Occipital lobe (tissue), 2 donors: Measurements from ENCODE around the gene DTD2. TPM values are rescaled to one million over a fixed set of nuclear protein-coding genes. Genes with fewer than 3 reads are reported as not detected.
"Not testable (repeated sequence)": the region's sequence is repeated elsewhere in the genome, so short reads cannot be mapped to it uniquely, and the experiment has no call there.

ENCODE experiments used
- DNase-seq: peaks from one replicate; lab custom pipeline; 2025; lab: John Stamatoyannopoulos, UW
- total RNA-seq: library from RNA; depleted of rRNA; stranded (reverse); fragments of >200 nt; gene quantifications from one replicate; pipeline ENCODE4 v1.2.3, GENCODE V29; 2014

Gene DTD2
- 77.5 TPM for total RNA-seq

DNA sequence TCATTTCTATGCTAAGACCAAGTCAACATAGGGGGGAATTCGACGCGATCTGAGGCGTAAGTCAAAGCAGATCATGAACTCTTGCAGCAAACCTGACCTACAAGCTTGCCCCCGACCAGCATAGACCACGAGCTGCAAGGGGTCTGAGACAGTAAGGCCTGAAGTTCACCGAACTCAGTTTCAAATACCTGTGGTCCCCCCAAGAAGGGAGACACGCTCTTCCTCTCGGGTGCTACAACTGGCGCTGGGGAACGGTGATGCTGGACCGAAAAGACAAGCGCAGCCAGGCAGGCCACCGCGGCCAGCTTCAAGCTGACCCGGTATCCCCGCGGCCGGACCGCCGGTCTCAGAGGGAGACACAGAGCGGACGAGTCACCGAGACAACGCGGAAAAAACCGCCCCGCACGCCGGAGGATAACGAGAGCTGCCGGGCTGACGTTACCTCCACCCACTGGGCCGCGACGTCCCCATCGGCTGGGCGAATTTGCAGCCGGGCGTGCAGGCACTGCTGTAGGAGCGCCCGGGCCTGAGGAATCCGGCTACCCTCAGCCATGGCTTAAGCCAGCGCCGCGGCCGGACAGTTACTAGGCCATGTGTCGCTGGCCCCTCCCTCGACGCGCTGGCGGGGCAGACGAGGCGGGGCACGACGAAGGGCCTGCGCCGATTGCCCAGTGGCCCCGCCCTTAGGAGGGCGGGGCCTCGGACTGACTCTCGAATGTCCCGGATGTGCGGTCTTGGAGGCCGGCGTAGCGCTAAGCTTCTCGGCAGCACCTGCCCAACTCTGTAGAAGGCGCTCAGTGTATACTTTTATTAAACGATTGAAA, at the start of gene DTD2:
Gene DTD2, minus strand, starts transcription at position 666 of the 824 bp plus-strand sequence. Its CDS starts 113 bp downstream, at position 553.
- peak; percentile 96 for DNase-seq

DNA sequence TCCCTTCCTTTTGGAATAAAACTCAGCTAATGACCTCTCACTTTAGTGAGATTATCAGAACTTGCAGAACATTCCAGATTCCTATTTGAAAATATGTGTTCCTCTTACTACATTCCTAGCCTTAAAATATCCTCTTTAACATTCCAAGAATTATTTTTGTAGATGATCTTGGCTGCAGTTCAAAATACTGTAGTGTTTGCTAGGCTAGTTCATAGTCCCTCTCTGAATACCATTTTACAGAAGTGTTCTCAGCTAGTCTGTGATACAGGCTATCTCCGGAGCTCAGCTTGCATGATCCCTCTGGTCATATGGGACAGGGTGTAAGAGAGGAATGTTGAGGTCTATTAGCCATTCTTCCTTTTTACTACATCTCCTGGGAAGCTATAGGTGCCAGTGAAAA, 48.1 kb upstream of the DTD2 start:
- no peak for DNase-seq

DNA sequence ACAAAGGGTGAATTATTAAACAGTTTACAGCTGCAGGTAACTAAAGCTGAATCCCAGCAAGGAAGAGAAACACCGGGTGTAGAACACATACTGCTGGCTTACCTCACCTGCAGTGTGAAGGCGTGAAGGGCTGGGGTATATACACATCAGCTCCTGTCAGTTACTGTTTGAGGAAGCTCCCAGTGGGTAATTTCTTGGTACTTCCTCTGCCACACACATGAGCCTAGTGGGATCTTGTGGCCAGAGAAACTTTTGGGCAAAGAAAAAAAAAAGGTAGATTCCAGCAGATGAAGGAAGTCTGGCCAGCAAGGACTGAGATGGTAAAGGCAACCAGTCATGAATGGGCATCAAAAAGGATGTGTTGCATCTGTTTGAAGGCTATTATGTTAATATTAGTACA, 44.6 kb upstream of the DTD2 start:
- no peak for DNase-seq

DNA sequence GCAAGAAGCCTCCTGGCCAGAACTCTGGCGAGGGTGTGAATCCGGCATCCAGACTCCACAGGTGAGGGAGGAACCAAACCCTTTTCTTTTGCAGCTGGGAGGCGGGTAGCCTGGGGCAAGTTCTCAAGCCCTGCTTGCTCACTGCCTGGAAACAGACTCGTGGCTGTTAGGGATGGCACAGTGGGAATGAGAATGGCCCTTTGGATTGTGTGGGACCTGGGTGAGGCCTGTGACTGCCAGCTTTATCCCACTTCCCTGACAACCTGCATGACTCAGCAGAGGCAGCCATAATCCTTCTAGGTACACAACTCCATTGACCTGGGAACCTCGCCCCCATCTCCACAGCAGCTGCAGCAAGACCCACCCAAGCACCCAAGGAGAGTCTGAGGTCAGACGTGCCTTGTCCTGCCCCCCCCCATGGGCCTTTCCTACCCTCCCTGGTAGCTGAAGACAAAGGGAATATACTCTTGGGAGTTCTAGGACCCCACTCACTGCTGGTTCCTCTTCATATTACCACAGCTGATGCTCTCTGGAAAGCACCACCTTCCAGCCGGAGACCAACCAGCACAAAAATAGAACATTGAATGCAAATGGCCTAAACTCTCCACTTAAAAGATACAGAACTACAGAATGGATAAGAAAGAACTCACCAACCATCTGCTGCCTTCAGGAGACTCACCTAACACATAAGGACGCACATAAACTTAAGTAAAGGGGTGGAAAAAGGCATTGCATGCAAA, 35.6 kb upstream of the DTD2 start:
- DNase-seq = no peak

DNA sequence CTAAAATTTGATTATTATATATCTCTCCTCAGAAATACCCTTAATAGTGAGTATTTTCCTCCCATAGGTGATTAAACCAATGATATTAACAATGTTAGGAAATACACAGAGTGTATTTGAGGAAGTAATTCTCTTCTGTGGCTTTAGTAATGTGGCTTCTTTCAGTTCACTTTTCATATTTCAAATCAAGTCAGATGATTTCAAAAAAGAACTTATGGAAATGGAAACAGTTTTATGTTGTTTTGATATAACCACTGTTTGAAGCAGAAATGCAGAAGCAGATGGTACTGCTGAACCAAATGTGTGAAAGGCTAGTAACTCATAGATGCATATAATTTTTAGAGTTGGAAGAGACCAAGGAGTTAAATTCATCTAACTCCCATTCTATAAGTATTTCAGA, 32.4 kb upstream of the DTD2 start:
- no peak for DNase-seq

DNA sequence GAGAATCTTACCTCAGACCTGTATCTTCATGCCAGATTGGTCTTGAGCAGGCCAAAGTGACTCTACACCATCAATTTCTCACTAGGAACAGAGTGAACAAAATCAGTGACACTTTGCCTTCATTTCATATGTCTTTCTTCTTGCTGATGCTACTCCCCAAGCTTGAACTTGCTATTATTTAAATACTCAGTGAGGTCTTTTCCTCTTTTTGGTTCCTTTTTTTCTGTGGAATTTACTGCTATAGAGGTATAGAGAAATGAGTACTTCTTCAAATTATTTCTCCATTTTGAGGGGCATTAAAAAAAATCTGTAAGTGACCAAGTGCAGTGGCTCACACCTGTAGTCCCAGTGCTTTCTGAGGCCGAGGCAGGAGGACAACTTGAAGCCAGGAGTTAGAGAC, 30.6 kb upstream of the DTD2 start, which contains the start of gene GPR33:
Gene GPR33, minus strand, starts transcription at position 154 of the 400 bp plus-strand sequence. CDS start 4,074 bp downstream, outside the sequence.
- DNase-seq = no peak

DNA sequence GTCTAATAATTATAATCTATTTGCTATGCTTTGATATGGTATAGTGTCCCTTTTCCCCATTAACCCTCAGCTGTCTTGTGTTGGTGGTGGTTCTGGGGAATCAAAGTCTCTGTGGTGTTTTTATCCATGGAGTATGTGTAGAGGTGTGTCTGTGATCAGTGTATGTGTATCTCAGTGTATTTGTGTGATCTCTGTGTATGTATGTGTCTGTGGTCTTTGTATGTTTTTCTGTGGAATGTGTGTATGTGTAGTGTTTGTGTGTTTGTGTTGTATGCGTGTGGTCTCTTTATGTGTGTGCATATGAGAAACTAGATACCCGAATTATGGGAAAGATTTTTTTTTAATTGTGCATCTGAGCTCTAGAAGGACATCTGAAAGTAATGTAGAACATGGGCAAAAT, 29.5 kb upstream of the DTD2 start:
- no peak for DNase-seq

DNA sequence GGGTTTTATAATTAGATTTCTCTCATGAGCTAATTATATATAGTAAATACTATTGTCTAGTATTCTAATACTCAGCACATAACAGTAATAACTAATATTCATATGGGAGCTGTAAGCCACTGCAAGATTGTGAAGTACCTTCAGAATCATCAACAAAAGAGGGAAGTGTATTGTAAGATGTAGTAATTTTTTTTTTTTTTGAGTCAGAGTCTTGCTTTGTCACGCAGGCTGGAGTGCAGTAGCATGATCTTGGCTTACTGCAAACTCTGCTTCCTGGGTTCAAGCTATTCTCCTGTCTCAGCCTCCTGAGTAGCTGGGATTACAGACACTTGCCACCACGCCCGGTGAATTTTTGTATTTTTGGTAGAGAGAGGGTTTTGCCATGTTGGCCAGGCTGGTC, 27.4 kb upstream of the DTD2 start:
- no peak for DNase-seq

DNA sequence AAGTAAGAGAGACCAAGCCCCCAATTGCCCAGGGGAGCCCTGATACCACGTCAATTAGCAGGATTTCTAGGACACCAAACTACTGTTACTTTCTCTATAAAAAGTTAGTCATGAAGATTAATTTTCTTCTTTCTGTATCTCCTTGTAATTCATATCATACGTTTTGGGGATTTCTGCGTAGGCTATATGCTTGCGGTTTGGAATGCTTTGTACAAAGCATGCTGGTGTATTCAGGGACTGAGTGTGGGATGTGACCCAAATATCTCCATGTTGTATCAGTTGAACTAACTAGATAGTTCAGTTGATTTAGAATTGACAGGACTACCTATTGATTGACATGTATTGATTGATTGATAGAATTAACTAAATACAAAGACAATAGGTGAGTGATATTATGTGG, 22.9 kb upstream of the DTD2 start:
- no peak for DNase-seq

DNA sequence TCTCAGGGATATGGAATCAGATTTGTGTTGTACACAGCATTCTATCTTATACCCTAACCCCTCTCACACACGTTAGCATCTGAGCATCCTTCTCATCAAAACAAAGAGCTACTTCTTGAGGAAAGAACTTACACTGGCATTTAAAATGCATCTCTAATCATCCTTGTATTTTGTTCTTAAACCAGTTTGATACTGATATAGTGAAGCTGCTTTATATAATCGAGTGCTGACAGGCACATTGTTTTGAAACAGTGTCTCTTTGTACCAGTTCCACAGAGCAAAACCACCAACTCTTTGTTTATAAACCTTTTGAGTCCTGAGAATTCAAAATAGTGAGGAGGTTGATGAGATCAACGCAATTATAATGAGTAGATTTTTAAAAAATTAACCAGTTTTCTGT, 21.7 kb upstream of the DTD2 start:
- DNase-seq = no peak

DNA sequence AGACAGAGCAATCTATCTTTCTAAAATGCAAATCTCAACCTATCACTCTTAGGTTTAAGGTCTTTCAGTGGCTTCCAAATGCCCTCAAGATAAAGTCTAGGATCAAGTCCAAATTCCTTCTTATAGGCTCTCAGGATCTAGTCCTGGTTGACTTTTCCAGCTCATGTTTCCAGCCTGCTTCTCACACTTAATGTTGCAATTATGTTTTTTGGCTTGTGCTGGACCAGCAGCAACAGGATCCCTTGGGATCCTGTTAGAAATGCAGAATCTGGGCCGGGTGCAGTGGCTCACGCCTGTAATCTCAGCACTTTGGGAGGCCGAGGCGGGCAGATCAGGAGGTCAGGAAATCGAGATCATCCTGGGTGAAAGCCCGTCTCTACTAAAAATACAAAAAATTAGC, 19.9 kb upstream of the DTD2 start:
- DNase-seq = no peak

DNA sequence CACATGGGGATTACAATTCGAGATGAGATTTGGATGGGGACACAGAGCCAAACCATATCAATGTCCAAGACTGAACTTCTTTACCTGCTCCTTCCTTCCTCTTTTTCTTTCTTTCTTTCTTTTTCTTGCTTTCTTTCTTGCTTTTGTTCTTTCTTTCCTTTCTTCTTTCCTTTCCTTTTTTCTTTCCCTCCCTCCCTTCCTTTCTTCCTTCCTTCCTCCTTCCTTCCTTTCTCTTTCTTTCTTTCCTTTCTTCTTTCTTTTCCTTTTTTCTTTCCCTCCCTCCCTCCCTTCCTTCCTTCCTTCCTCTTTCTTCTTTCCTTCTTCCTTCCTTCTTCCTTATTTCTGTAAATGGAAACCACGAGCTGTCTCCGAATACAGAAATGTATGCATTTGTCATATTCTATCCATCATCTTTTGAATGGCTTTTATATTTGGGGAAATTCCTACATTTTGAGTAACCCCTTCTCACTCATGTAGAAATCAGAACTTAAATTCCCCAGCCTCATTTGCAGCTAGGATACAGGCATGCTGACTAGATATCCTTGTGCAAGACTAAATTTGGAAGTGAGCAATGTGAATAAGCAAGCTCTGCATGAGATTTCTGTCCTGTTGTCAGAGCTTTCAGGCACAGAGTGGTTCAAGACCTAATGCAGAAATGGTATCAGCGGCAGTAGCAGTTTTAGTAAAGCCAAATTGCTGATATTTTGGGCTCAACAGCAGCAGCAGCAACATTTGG, 19.0 kb upstream of the DTD2 start:
- DNase-seq = no peak

DNA sequence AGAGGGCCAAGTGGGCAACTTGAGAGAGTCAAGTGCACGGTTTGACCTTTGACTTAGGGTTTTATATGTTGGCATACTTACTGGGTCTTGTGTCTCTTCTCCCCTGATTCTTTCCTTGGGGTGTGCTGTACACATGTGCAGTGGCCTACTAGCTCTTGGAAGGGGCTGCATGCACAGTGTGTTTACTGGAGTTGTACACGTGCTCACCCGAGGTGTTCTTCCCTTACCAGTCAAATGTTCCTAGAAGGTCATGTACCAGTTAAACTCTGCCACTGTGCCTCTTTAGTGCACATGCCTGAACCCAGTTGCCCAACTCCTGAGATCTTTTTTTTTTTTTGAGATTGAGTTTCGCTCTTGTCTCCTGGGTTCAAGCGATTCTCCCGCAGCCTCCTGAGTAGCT, 9.2 kb upstream of the DTD2 start:
- DNase-seq = no peak

DNA sequence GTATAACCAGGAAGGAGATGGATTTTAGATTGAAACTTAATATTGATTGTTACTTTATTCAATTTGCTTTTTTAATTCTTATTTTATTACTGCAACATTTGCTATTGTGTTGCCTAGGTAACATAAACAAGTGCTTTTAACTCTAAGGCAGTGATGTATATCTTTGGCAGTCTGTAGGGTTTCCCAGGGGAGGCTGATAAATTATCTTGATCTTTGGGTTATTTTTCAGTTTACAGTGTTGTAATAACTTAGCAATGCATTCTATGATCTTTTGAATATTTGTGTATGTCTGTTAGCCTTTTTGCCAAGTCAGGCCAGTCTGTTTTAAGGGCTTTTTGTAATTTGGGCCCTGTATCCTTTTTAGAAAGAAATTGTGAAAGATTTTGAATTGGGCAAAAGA, 7.8 kb upstream of the DTD2 start:
- DNase-seq = no peak

DNA sequence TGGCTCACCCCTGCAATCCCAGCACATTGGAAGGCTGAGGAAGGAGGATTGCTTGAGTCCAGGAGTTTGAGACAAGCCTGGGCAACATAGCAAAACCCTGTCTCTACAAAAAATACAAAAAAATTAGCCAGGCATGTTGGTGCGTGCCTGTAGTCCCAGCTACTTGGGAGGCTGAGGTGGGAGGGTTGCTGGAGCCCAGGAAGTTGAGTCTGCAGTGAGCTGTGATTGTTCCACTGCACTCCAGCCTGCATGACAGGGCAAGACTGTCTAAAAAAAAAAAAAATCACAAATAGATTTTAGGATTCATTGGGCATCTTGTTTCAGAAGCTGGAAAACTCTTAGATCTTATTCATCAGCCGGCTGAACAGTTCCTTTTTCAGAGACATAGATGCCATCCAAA, 5.1 kb upstream of the DTD2 start:
- DNase-seq = not testable (repeated sequence)

DNA sequence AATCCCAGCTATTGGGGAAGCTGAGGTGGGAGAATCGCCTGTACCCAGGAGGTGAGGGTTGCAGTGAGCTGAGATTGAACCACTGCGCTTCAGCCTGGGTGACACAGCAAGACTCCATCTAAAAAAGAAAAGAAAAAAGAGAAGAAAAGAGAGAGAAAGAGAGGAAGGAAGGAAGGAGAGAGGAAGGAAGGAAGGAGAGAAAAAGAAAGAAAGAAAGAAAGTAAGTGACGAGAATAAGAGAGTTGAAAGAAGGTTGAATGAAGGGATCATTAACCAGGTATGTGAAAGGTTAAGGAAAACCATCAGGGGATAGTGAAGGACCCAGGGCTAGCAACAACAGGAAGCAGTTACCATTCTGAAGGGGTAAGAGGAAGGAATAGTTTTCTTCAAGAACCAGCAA, 4.2 kb upstream of the DTD2 start:
- no peak for DNase-seq

DNA sequence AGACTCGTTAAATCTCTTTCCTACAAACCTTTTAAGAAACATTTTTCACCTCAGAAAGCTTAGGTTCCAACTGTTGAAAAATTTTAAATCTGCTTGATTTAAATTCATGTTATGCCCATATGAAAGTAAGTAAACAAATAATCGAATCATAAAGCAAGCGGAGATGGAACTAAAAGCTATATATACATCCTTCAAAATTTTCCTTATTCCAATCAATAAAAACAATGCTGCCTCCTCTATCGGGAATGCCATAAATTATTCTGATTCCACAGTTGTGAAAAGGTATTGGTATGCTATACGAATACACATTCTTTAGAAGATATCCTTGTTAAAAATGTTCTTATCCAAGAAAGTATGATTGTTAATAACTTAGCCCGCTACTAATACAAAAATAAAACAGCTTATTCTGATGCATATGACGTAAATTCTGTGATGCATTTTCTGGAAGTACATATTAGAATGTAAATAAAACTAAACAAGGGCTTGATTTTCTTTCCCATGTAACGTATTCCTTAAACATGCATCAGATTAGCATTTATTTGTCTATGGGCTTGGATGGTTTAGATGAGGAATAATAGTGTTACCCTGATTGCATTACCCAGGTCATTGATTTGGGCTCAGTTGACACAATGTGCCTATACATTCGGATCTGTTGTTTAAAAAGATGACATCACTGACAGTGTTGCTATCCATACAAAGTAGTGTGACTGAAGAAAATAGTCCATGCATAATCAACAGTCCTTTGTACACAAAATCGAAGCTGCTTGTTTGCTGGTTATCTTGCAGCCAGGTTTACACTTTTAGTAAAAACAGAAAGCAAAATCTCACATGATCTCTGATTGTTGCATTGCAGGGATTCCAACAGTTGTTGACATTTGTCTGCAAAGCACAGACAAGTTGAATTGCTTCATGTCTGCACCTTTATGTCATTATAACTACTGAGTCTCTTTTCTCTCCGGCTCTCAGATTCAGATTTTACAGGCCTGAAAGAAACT, 656 bp upstream of the DTD2 start:
- DNase-seq = no peak

DNA sequence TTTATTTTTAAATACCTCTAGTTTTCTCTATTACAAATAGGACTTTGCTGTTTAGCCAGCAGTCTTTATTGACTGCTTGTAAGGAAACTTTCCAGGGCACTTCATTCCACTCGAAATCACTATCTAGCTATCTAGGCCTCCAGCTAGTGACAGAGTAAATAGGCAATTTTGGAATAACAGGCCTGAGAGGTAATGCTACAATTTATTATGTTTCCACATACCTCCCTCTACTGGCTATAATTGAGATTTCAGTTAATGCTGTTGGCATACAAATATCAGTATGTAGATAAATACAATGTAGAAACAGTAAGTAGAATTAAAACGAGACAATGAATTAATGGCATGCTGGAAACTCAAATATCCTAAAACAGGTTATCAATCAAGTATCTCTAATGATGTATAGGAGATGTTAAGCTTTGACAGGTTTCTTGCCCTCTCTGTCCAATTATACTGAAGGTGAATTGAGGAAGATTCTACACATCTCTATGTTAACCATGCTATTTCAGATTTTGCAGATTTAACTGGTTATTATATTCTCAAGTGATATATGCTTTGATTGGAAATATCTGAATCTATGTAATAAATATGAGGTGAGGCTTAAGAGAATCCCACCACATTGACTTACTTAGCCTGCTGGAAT, 7.2 kb downstream of the DTD2 start:
- no peak for DNase-seq

DNA sequence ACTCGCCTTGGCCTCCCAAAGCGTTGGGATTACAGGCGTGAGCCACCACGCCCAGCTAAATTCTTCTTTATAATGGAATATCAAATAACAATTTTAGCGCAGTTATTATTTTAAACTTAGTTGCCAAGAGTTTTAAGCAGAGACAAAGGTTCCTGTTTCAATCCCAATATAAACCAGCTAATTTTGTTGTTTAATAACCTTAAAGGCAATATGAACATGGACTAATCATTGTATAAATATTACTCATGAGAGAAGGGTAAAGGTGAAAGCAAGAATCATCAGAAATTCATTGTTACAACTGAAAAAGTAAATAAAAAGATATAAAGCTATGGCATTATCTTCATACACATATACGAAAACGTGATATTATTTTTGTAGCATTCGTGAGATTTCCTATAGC, 8.2 kb downstream of the DTD2 start:
- DNase-seq = no peak

DNA sequence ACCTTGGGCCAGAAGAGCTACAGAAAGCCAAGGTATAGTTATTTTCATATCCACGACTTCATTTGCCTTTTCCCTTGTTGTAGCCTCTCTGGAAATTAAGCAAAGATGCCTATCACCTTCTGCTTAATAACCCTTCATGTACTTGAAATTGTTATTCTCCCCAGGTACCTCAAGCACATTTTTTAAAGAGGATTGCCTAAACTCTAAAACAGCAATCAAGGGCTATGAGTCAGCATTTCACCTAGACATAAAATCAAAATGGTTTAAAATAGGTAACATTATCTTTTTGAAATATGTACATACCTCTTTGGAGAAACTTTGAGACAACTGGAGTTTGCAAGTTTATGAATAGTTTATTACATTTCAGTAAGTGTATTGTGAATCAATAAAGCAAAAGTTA, 11.6 kb downstream of the DTD2 start:
- DNase-seq = no peak
